CD4-positive, alpha-beta T cell treated with Interleukin-6 for 4 hours (primary cell): ENCODE measurements around the gene C17orf113.
"Not testable (repeated sequence)": the region's sequence is repeated elsewhere in the genome, so short reads cannot be mapped to it uniquely, and the experiment has no call there.

Experiments used
- DNase-seq: peaks from one replicate; pipeline ENCODE4 v3.0.0-alpha.2; 2020; ENCODE audit warnings: mixed read lengths

C17orf113 gene

DNA sequence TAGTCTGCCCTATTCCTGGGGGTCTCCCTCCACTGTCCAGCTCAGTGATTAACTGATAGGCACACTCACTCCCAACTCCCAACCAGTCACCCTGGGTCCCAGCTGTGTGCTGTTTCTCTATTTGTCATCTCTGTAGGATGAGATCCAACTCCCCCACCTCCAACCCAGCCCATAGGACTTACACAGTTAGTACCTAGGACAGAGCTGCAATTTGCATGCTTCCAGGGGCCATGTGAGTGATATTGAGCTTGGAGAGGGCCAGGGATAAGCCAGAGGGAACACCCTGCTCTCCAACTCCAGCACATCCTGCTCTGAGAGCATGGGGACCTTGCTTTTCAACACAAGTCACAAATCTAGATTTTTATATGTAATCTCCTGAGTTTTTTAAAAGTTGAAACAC is 8.8 kb downstream of the C17orf113 start:
- no peak for DNase-seq

DNA sequence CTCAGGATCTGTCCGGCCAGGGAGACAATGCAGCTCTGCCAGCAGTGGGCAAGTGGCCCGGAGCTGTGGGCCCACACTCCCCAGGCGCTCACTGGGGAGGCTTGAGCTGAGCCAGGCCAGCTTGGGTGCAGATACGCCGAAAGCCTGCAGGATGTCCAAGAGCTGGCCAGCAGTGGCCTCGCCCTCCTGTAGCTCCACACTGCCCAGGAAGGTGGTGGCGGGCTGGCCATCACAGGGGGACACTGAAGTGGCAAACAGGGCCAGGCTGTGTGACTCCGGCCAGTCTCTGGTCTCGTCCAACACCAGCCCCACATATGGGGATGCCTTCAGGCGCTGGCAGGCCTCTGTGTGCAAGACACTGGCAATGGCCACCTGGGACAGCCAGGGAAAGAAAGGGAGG is 9.6 kb downstream of the C17orf113 start:
- DNase-seq: no peak

DNA sequence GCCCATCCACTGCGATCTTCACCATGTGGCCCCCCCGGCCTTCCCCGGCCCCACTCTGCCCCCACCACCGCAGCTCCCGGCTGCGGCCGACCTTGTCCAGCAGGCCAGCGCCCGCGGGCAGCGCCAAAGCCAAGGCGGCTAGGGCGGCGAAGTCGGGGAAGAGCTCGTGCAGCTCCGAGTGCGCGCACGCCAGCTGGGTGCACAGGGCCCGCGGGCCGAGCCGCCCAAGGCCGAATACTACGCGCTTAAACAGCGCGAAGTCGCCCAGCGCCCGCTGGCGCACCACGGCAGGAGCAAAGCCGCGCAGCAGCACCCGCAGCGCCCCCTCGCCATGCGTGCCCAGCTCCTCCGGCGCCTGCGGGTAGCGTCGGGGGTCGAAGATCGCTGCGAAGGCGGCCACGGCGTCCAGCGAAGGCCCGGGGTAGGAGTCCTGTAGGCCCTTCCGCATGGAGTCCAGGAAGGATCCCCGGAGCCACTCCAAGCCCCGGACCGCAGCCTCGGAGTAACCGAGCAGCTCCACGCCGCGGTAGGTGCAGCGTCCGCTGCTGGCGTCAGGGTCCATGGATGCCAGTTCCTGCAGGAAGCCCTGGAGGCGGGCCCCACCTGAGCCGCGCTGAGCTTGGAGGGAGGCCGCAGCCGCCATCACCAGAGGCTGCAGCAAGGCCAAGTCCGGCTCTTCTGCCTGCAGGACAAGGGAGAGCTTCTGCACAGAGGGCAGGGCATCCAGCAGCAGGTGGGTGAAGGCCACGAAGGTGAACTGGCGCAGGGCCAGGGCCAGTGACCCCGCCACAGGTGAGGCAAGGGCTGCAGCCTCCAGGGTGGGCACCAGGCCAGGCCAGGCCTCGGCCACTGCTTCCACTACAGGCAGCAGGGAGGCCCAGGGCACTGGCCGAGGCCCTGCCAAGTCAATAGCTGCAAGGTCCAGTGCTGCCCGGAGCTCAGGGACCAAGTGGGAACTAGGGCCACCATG is 10.3 kb downstream of the C17orf113 start:
- no peak for DNase-seq

DNA sequence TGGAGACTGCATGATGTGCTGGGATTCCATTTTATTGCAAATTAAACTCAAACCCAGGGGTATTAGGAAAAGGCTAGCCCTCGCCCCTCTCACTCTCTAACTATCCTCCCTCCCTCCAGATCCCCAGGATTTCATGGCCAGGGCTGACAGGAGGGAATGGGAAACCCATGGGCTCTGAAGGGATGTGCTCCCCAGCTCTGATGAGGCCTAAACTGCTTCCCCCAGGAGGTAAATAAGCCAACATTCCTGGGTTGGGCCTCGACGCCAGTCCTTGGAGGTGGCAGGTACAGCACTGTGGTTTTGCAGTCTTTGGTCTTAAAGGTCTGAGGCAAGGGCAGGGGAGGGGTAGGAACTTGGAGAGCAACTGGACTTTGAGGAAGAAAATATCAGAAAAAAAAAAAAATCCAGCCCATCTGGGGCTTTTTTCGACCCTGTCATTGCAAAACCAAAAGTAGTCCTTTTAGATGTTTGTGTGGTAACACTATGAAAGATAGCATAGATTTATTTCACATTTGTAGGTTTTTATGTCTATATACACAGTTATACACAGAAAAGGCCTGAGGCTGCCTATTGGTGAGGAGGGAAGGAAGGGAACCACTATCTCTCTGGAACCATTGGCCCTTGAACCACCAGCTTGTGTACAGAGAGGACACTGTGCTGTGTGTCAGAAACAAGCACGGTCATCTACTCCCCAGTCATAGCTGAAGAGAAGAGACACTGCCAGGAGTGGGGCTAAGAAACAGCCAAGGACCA is 12.0 kb downstream of the C17orf113 start:
- DNase-seq: no peak

DNA sequence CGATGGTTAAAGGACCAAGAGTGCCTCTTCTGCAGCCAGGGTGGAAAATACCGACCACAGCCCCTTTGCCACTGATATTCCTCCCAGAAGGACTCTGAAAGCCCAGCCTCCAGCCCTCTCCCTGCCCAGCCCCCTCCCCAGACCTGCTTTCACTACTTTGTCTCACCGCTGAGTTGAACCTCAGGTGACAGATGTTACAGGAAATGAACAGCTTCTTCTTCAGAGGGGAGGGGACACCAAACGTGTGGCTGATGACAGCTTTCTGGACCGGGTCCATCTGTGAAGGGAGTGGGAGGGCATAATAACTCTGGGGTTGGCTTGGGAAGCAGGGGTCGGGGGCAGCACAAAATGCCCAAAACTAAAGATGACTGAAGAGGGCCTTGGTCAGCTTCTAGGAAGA is 16.3 kb downstream of the C17orf113 start:
- DNase-seq: no peak

DNA sequence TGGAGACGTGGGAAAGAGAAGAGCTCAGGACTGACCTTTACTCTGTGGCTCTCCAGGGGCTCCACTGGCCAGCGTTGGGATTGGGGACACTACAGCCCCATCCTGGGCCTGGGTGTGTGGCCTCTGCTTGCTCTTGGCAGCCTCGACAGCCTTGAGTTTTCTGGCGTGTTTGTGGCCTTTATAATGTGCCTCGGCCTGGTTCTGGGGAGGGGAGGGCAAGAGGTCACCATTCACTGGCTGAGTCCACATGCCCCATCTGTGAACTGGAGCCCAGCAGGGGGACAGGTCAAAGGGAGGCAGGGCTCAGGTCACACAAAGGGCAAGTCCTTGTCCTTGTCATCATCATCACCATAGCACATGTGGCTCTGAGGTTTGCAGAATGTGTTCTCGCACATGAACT is 18.8 kb downstream of the C17orf113 start:
- no peak for DNase-seq

DNA sequence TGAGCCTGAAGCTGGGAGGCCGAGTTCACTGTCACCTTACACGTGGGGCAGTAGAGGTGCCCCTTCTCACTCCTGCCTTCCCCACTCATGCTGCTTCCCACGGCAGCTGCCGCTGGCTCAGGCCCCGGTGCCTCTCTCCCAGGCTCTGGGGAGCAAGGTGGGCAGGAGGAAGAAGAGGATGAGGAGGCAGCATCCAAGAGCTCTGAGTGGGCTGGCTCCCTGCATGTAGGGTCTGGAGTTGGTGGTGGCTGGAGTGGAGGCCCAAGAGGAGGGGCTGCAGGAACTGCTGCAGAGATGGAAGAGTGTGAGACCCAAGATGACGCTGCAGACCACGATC is 21.6 kb downstream of the C17orf113 start:
- no peak for DNase-seq

DNA sequence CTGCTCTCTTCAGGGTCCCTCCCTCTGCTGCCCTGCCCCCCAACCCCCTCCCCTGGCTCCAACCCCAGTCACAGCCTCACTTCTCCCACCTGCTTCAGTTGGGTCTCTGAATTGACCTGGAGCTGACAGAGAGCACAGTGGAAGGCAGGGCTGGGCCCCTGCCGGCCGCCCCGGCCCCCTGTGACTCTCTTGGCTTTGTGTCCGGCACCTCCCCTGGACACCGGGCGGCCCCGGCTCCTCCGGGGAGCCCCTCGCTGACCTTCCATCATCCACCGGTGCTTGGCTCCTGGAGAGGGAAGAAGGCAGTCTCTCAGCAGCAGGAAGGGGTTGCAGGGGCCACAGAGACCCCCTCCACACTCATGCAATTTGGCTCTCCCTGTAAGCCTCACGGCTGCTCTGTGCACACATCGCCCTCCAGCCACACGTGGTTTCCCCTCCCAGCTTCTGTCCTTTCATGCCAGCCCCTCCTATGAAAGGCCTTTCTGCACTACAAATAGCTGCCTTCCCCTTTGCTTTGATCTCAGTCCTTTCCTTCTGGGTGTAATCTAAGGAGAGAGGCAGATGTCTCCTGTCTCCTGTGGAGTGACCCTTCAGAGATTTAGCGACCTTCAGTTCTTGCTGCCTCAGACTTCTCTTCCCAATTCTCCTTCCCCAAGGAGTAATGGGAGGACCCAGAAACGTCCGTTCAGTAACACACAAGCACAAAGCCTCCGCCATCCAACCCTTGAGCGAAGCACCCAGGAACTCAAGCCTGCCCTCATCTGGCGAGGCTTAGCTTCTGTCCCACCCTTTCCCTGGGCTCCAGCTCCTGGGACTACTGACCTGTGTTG is 22.2 kb downstream of the C17orf113 start:
- no peak for DNase-seq

DNA sequence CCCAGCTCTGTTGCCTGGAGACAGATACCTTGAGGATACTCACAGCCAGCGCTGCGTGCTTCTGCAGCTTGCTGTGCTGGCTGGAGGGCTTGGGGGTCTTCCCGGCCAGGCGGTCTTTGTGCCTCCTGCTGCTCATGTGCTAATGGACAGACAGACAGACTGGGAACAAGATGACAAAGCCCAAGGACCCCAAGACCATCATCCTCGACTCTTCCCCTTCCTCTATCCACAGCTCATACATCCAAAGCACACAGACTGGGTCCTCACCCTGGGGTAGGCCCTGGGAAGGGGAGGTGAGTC is 22.9 kb downstream of the C17orf113 start:
- no peak for DNase-seq

DNA sequence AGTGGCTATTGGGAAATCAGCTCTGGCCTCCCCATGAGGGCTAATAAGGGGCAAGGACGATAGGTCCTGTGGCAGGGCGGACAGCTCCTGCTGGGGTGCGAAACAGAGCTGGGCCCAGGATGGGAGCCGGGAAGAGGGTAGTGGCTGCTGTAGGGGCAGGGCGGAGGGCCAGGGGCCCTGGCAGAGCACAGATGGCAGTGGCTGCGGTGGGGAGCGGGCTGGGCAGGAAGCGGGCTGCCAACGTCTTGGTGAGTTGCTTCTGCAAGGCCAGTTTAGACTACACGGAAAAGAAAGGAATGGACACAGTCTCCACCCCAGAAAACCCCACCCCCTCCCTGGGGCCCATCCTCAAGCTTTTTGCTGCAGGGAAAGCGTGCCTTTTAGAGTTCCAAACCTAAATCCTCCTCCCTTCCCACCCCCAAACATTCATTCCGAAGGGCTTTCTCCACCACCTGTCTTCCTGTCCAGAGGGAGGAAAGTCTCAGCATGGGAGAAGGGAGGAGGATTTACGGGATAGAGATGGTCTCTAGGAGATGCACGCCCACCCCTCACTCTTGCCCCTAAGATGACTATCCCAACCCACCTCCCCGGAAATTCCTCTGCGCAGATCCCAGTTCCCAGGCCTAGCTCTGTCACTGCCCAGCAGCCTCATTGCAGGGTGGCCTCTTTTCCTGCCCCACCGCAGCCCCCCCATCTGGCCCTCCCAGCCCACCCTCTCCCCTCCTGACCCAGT is 23.4 kb downstream of the C17orf113 start:
- DNase-seq: no peak

DNA sequence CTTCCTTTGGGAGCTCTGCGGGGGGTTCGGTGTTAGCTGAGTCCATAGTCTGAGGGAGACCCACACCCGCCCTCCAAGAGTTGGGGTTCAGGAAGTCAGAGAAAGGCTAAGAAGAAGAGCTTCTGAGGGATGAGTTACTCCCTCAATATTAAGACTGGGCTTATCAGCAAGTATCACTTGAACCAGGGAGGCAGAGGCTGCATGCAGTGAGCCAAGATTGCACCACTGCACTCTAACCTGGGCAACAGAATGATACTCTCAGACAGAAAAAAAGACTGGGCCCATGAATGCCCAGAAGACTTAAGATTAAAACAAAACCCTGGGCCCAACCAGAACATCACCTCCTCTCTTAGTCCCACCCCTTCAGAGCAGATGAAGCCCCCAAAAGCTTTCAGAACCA is 24.5 kb downstream of the C17orf113 start:
- DNase-seq: no peak

DNA sequence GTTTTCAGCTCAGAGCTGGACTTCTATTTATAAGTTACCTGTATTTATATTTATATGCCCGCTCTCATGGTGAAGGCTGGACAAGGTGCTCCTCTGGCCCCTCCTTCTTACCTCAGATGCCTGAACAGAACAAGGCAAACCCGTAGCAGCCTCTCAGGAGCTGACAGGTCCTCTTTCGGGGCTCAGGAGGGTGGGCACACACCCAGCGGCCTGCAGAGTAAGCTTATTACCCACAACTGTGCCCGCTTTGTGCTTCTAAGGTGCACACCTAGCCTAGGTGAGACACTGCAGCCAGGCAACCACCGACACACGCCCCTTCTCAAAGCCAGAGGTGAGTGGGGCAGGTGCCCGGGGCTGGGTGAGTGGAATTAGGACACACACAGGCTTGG is 25.2 kb downstream of the C17orf113 start:
- no peak for DNase-seq

DNA sequence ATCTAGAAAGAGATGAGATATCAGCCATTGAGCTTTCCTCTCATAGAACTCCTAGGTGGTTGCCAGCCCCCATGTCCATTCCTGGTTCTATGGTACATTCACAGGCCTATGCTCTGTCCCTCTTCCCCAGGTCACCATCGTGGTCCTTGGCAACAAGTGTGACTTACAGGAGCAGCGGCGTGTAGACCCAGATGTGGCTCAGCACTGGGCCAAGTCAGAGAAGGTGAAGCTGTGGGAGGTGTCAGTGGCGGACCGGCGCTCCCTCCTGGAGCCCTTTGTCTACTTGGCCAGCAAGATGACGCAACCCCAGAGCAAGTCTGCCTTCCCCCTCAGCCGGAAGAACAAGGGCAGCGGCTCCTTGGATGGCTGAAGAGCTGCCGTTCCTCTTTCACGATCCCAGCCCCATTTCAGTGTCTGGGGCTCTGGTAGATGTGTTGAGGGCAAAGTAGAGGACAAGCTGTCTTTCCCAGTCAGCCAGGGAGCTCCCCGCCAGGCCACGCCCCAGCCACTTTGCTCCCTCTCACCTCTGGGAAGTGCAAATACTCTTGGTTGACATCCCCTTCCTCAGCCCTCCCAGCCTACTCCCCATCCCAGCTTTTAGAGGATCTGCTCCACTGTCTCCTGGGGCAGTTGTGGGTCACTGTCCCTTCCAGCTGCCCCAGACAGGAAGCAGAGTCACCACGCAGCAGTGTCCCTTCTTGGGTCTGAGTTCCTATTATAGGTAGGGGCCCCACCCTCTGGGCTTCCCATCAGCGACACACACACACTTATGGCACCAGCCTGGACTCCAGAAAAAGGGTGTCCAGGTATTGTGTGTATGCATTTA is 26.7 kb downstream of the C17orf113 start:
- no peak for DNase-seq

DNA sequence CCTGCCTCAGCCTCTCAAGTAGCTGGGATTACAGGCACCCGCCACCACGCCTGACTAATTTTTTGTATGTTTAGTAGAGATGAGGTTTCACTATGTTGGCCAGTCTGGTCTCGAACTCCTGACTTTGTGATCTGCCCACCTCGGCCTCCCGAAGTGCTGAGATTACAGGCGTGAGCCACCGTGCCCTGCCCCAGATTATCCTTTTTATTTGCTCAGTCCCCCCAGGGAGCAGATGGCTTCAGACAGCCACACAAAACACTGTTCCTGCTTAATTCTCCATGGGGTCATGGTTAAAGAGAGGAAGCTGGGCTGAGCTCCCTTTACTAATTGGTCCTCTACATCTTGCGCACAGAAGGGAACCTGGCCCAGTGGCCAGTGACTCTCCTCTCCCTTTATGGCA is 29.6 kb downstream of the C17orf113 start:
- DNase-seq: not testable (repeated sequence)

DNA sequence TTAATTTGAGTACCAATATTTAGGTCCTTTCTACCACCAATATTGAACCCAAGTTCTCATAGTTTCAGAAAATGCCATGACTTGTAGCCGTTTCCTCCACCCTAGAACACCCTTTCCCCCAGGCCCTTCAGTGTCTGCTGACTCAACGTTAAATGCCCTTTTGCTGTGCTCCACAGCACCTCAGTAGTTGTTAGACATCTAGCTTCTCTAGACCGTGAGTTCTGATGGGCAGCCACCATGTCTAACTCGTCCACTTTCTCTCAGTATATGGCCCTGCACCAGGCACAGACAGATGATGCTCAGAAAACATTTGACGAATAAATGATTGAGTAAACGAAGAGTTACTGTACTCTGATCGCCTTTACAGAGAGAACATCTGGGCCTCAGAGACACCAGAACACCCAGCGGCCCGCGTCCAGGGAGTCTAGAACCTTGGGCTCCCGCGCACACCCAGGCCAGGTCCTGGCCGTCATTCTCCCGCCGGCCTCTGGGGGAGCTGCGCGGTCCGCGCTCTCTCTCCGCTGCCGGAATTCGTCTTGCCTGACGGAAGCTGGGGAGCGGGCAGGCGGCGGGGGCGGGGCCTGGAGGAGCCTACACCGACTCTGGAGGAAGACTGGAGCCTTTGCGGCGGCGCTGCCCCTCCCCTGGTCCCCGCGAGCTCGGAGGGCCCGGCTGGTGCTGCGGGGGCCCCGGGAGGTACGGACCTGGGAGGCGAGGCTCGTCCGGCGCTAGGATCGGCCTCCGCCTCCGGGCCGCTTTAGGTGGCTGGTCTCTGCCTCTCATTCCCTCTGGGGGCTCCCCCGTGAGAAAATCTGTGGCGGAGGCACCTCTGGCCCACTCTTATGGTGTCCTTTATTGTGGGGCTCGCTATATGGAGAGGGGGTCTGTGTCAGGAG is 30.6 kb downstream of the C17orf113 start, which contains the start of gene NKIRAS2:
NKIRAS2 (plus strand) TSS at position 582 of the 896 bp plus-strand sequence. CDS start 1,488 bp downstream, outside the sequence.
- peak; percentile 95 for DNase-seq

DNA sequence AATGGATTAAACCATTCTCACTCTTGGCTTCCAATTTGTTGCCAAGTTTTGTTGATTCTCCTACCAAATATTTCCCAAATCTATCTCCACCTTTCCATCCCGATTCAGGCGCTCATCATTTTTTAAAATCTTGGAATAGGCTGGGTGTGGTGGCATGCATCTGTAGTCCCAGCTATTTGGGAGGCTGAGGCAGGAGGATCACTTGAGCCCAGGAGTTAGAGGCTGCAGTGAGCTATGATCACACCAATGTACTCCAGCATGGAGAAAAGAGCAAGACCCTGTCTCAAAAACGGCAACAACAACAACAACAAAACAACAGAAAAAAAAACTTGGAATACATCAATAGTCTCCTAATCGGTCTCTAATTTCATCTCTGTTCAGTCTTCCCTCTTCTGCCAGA is 31.4 kb downstream of the C17orf113 start:
- no peak for DNase-seq

DNA sequence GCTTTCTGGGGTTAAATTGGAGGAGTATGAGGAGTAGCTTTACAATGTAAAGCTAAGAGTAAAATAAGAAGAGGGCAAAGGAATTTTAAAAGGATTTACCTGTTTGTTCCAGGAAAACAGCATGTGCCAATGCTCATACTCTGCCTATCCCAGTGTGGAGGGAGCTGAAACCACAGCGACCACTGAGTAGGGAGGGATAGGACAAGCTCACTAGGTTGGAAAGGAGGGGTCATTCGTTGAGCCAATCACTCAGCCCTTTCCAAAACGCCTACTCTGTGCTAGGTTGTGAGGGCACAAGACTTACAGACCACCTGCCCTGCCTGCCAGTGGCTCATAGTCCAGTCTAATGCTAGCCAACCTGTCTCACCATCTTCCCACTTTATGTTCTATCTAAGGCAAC is 32.1 kb downstream of the C17orf113 start:
- no peak for DNase-seq

DNA sequence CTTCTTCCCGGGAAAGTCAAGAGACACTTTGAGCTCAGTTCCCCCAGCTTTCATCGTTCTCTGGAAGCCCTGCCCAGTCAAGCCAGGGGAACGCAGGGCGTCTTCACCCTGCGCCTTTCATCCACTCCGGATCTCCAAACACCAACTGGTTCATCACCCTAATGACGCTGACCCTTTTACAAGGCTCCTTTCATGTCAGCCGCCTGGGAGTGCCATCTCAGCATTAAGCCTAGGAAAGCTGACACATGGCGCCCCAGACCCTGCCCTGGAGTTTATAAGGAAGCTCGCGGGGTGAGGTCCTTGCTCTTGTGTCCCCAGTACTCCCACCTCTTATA is 32.6 kb downstream of the C17orf113 start:
- DNase-seq: no peak

DNA sequence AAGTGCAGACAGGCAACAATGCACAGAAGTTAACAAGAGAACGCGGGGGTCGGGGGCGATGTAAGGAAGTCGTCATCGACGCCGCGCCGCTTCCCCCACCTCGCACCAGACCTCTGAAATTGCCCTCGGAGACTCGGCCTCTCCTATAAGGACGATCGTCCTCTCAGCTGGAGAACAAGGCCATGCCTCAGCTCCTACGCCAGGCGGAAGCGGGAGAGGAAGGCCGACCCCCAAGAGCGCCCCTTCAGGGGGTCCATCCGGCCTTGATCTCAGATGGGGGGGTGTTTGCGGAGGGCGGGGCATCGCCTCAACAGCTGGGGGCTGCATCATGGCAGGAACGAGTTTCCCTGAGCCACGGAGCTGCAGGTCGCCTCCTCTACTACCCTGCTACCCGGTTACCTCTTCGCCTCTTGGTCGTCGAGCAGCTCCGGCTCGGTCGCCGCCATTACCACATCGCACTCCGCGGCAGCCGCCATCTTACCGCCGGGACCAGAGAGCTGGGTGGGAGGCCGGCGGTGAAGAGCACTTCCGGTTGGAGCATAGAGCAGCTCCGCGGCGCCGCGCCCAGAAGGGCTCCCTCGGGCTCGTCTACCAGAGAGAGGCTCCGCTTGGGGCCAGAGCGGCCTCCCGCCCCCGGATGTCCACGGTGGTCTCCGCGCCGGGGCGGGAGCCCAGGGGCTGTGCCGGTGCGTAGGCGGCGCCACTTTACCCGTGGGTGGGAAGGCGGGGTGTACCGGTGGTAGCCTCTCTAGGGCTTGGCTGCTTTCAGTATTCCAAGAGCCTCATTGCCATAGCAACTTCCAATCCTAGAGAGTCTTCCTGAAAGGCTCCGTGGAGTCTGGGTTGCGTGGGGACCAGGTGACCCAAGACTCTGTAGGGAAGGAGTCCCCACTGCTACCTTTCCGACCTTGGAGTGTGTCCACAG is 33.2 kb downstream of the C17orf113 start, which contains the start of gene DNAJC7:
DNAJC7 (minus strand) TSS at position 499 of the 925 bp plus-strand sequence; CDS start at position 476, 23 bp downstream.
- DNase-seq: peak; percentile 91
